GM23338 (cell line): ENCODE data around the gene OOSP2. TPM values are rescaled to one million over a fixed set of nuclear protein-coding genes. Genes with fewer than 3 reads are reported as not detected.

Source experiments
- ATAC-seq: fragments of 200-7000 bp; cut with Tn5 transposase; 3 replicates; pipeline ENCODE4 v1.9.1; 2020
- DNase-seq: peaks from one replicate; pipeline ENCODE4 v3.0.0-alpha.2; 2015; ENCODE audit warnings: low spot score
- H2AFZ ChIP-seq: fragments of 200-600 bp; sonication (generic); 2 replicates; pipeline ENCODE4 v1.8.0; 2016; ENCODE audit warnings: antibody characterized with exemption, mild to moderate bottlenecking, moderate library complexity
- H3F3A ChIP-seq: fragments of 200-600 bp; sonication (generic); replicated peaks from 2 replicates; pipeline ENCODE4 v1.8.0; 2017; ENCODE audit warnings: antibody characterized with exemption, mixed run types, low read depth
- H3K27ac ChIP-seq: fragments of 200-600 bp; sonication (generic); 2 replicates; pipeline ENCODE4 v1.6.1; 2016; ENCODE audit warnings: low read depth
- H3K27me3 ChIP-seq: fragments of 200-600 bp; sonication (generic); 2 replicates; pipeline ENCODE4 v1.8.0; 2016; ENCODE audit warnings: mild to moderate bottlenecking, mixed run types, moderate library complexity; ENCODE audit not compliant: insufficient read depth
- H3K36me3 ChIP-seq: fragments of 200-600 bp; sonication (generic); 2 replicates; pipeline ENCODE4 v1.8.0; 2016; ENCODE audit warnings: mild to moderate bottlenecking; ENCODE audit not compliant: insufficient read depth
- H3K4me1 ChIP-seq: fragments of 200-600 bp; sonication (generic); 2 replicates; pipeline ENCODE4 v1.8.0; 2016; ENCODE audit warnings: mild to moderate bottlenecking, moderate library complexity; ENCODE audit not compliant: insufficient read depth
- H3K4me2 ChIP-seq: fragments of 200-600 bp; sonication (generic); 2 replicates; pipeline ENCODE4 v1.7.1; 2017; ENCODE audit warnings: mixed run types
- H3K4me3 ChIP-seq: fragments of 200-600 bp; sonication (generic); 2 replicates; pipeline ENCODE4 v1.6.1; 2016; ENCODE audit warnings: mixed run types
- H3K79me2 ChIP-seq: fragments of 200-600 bp; sonication (generic); replicated peaks from 2 replicates; pipeline ENCODE4 v1.8.0; 2017; ENCODE audit warnings: mild to moderate bottlenecking; ENCODE audit not compliant: insufficient read depth
- H3K9me2 ChIP-seq: fragments of 200-600 bp; sonication (generic); 2 replicates; pipeline ENCODE4 v1.8.0; 2017; ENCODE audit not compliant: insufficient read depth
- H4K20me1 ChIP-seq: fragments of 200-600 bp; sonication (generic); replicated peaks from 2 replicates; pipeline ENCODE4 v1.8.0; 2017; ENCODE audit warnings: mild to moderate bottlenecking; ENCODE audit not compliant: insufficient read depth
- H3K27ac Mint-ChIP-seq: 2 replicates; pipeline ENCODE4 v1.8.0; 2020; ENCODE audit warnings: inconsistent platforms, mild to moderate bottlenecking, moderate library complexity, mixed read lengths
- H3K27me3 Mint-ChIP-seq: 3 replicates; pipeline ENCODE4 v1.8.0; 2022; ENCODE audit warnings: low read depth, mild to moderate bottlenecking, moderate library complexity, mixed read lengths, inconsistent platforms; ENCODE audit not compliant: insufficient read depth, poor library complexity
- H3K36me3 Mint-ChIP-seq: 3 replicates; pipeline ENCODE4 v1.8.0; 2021; ENCODE audit warnings: low read depth, mild to moderate bottlenecking, inconsistent platforms, moderate library complexity, mixed read lengths
- H3K4me1 Mint-ChIP-seq: 3 replicates; pipeline ENCODE4 v1.8.0; 2020; ENCODE audit warnings: mild to moderate bottlenecking, inconsistent platforms, mixed read lengths
- H3K4me3 Mint-ChIP-seq: 3 replicates; pipeline ENCODE4 v1.8.0; 2021; ENCODE audit warnings: moderate library complexity, mild to moderate bottlenecking, inconsistent platforms, mixed read lengths
- H3K9me3 Mint-ChIP-seq: 3 replicates; pipeline ENCODE4 v1.8.0; 2020; ENCODE audit warnings: moderate library complexity, mild to moderate bottlenecking, inconsistent platforms, mixed read lengths
- CREB1 ChIP-seq: fragments of 250-450 bp; sonication (Bioruptor Pico); IDR thresholded peaks from 2 replicates; pipeline ENCODE4 v1.5.0; 2020; ENCODE audit warnings: low read depth, mild to moderate bottlenecking, moderate library complexity
- EZH2 ChIP-seq: fragments of 200-600 bp; sonication (generic); IDR thresholded peaks from one replicate; pipeline ENCODE4 v1.8.0; 2017; ENCODE audit warnings: antibody characterized with exemption, mild to moderate bottlenecking, low read depth; ENCODE audit not compliant: unreplicated experiment
- EZH2phosphoT487 ChIP-seq: fragments of 200-600 bp; sonication (generic); IDR thresholded peaks from one replicate; pipeline ENCODE4 v1.8.1; 2018; ENCODE audit warnings: antibody characterized with exemption; ENCODE audit not compliant: unreplicated experiment
- JUNB ChIP-seq: IDR thresholded peaks from one replicate; pipeline ENCODE4 v1.6.1; 2016; ENCODE audit warnings: antibody characterized with exemption; ENCODE audit not compliant: unreplicated experiment
- NANOG ChIP-seq: IDR thresholded peaks from 2 replicates; pipeline ENCODE4 v1.6.1; 2016; ENCODE audit warnings: antibody characterized with exemption, borderline replicate concordance
- STAT1 ChIP-seq: IDR thresholded peaks from one replicate; pipeline ENCODE4 v1.6.1; 2016; ENCODE audit warnings: antibody characterized with exemption; ENCODE audit not compliant: unreplicated experiment
- ZNF114 ChIP-seq: fragments of 250-450 bp; sonication (Bioruptor Pico); IDR thresholded peaks from 2 replicates; pipeline ENCODE4 v1.5.0; 2020; ENCODE audit warnings: mild to moderate bottlenecking, moderate library complexity
- ZNF331 ChIP-seq: fragments of 250-450 bp; sonication (Bioruptor Pico); IDR thresholded peaks from 2 replicates; pipeline ENCODE4 v1.5.0; 2020; ENCODE audit warnings: low read depth, mild to moderate bottlenecking, moderate library complexity
- polyA plus RNA-seq: library from polyadenylated mRNA; unstranded; fragments of >200 nt; fragmentation: Nextera tagmentation; extraction: Ambion mirVana; gene quantifications from 2 replicates; pipeline ENCODE4 v1.2.1, GENCODE V29; 2016
- total RNA-seq: library from RNA; depleted of rRNA; stranded (reverse); fragments of >200 nt; shearing (Covaris generic); gene quantifications from 2 replicates; pipeline ENCODE4 v1.2.3, GENCODE V29; 2014
- TF ChIP-seq, protein P1 (sequence below): IDR thresholded peaks from one replicate; pipeline ENCODE4 v1.6.1; 2018; ENCODE audit warnings: antibody characterized with exemption; ENCODE audit not compliant: unreplicated experiment
- TF ChIP-seq, protein P2 (sequence below), 2 experiments: fragments of 200-600 bp in 1 of 2; sonication (generic) in 1 of 2; conservative IDR thresholded peaks; 2 replicates each; pipeline versions ENCODE4 v1.5.1 to v1.6.1; 2016 to 2017; ENCODE audit warnings: antibody characterized with exemption in 2 of 2, low read depth in 2 of 2, mild to moderate bottlenecking in 2 of 2, moderate library complexity in 1 of 2
- TF ChIP-seq, protein P3 (sequence below): IDR thresholded peaks from 2 replicates; pipeline ENCODE4 v1.6.1; 2016; ENCODE audit warnings: antibody characterized with exemption

OOSP2 gene
- total and polyA plus RNA-seq, 2 experiments from 2014 or later: not detected

DNA sequence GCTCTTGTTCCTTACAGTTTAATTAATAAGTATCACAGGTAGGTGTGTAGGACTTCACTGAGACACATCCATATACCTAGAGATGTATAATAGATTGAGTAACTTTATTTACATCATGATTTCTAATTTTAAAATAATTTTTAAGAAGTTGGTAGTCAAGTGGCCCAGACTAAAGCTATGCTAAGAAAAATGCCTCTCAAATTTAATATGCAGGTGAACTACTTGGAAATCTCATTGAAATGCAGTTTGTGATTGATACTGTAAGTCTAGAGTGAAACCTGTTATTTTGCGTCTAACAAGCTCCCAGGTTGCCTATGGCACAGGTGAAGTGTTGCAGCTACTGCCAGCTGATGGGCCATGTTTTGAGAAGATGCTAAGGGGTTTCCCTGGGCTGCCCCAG is 23.3 kb upstream of the OOSP2 start, which contains the start of gene OOSP4B:
TSS of gene OOSP4B (plus strand) at position 301 of the 400 bp plus-strand sequence.
- Histone ChIP-seq H3K79me2 (no peaks in the 10 kb centered on the region), H2AFZ (peak within 1 kb of the TSS; percentile 34; the same call in 1 of the 2 replicates), H3K27me3 (no peaks in the 10 kb centered on the region), H3F3A (no peaks in the 10 kb centered on the region), H3K4me2 (no peak within 1 kb of the TSS), H3K4me1 (peaks cover 9% of the 10 kb centered on the region; the same call in 1 of the 2 replicates), H3K4me3 (no peak within 1 kb of the TSS), H4K20me1 (no peaks in the 10 kb centered on the region), H3K36me3 (no peaks in the 10 kb centered on the region), H3K27ac (no peak within 1 kb of the TSS), H3K9me2 (no peaks in the 10 kb centered on the region)
- Mint-ChIP-seq H3K27me3 (peaks cover 3% of the 10 kb centered on the region), H3K4me3 (no peak within 1 kb of the TSS), H3K36me3 (peaks cover 8% of the 10 kb centered on the region; the same call in 2 of the 3 replicates), H3K4me1 (peaks cover 7% of the 10 kb centered on the region; the same call in 2 of the 3 replicates), H3K27ac (no peak within 1 kb of the TSS), H3K9me3 (peaks cover 6% of the 10 kb centered on the region)
- ATAC-seq (no peak), DNase-seq (no peak)
- no peak for TF ChIP-seq CREB1 (CRISPR knock-in tag)
- TF ChIP-seq, protein P1, sequence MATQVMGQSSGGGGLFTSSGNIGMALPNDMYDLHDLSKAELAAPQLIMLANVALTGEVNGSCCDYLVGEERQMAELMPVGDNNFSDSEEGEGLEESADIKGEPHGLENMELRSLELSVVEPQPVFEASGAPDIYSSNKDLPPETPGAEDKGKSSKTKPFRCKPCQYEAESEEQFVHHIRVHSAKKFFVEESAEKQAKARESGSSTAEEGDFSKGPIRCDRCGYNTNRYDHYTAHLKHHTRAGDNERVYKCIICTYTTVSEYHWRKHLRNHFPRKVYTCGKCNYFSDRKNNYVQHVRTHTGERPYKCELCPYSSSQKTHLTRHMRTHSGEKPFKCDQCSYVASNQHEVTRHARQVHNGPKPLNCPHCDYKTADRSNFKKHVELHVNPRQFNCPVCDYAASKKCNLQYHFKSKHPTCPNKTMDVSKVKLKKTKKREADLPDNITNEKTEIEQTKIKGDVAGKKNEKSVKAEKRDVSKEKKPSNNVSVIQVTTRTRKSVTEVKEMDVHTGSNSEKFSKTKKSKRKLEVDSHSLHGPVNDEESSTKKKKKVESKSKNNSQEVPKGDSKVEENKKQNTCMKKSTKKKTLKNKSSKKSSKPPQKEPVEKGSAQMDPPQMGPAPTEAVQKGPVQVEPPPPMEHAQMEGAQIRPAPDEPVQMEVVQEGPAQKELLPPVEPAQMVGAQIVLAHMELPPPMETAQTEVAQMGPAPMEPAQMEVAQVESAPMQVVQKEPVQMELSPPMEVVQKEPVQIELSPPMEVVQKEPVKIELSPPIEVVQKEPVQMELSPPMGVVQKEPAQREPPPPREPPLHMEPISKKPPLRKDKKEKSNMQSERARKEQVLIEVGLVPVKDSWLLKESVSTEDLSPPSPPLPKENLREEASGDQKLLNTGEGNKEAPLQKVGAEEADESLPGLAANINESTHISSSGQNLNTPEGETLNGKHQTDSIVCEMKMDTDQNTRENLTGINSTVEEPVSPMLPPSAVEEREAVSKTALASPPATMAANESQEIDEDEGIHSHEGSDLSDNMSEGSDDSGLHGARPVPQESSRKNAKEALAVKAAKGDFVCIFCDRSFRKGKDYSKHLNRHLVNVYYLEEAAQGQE: no peak
- TF ChIP-seq EZH2: no peak
- TF ChIP-seq, protein P2, sequence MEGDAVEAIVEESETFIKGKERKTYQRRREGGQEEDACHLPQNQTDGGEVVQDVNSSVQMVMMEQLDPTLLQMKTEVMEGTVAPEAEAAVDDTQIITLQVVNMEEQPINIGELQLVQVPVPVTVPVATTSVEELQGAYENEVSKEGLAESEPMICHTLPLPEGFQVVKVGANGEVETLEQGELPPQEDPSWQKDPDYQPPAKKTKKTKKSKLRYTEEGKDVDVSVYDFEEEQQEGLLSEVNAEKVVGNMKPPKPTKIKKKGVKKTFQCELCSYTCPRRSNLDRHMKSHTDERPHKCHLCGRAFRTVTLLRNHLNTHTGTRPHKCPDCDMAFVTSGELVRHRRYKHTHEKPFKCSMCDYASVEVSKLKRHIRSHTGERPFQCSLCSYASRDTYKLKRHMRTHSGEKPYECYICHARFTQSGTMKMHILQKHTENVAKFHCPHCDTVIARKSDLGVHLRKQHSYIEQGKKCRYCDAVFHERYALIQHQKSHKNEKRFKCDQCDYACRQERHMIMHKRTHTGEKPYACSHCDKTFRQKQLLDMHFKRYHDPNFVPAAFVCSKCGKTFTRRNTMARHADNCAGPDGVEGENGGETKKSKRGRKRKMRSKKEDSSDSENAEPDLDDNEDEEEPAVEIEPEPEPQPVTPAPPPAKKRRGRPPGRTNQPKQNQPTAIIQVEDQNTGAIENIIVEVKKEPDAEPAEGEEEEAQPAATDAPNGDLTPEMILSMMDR (conservative IDR thresholded peaks at IDR 0.05; ENCODE audit: low read depth in 2 of 2): no peak
- TF ChIP-seq EZH2phosphoT487: no peak
- TF ChIP-seq ZNF331 (CRISPR knock-in tag): no peak
- TF ChIP-seq STAT1: no peak

DNA sequence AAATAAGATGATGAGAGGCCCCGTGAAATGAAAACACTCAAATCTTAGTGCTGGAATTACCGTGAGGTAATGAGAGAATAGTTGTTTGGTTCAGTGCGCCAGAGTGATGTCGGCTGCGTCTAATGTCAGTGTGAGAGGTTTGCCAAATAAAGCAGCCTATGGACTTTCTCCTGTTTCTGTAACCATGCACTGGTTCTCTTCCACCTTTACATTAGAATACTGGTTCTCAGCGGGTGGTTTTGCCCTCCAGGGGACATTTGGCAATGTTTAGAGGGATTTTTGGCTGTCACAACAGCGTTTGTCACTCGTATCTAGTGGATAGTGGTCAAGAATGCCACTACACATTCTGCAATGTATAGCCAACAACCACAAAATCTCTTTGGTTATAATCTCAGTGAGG is 22.2 kb upstream of the OOSP2 start:
- H3K27me3 Mint-ChIP-seq: peaks cover 3% of the 10 kb centered on the region
- no peaks in the 10 kb centered on the region for H3K27me3 ChIP-seq
- no peak overlapping the region for H3K27ac ChIP-seq
- H2AFZ ChIP-seq: no peak overlapping the region
- no peaks in the 10 kb centered on the region for H3F3A ChIP-seq
- H3K4me3 Mint-ChIP-seq: no peak overlapping the region
- H3K36me3 ChIP-seq: no peaks in the 10 kb centered on the region
- H3K79me2 ChIP-seq: no peaks in the 10 kb centered on the region
- no peaks in the 10 kb centered on the region for H3K9me2 ChIP-seq
- peak; percentile 64 for ATAC-seq
- H4K20me1 ChIP-seq: no peaks in the 10 kb centered on the region
- peaks cover 8% of the 10 kb centered on the region; the same call in 2 of the 3 replicates for H3K36me3 Mint-ChIP-seq
- peak; percentile 48 for DNase-seq
- no peak overlapping the region for H3K27ac Mint-ChIP-seq
- peaks cover 4% of the 10 kb centered on the region; the same call in 2 of the 3 replicates for H3K9me3 Mint-ChIP-seq
- no peak overlapping the region for H3K4me3 ChIP-seq
- H3K4me2 ChIP-seq: no peak overlapping the region
- H3K4me1 Mint-ChIP-seq: peaks cover 7% of the 10 kb centered on the region; the same call in 2 of the 3 replicates
- H3K4me1 ChIP-seq: peaks cover 9% of the 10 kb centered on the region; the same call in 1 of the 2 replicates
- no peak for TF ChIP-seq ZNF114 (CRISPR knock-in tag)
- TF ChIP-seq CREB1 (CRISPR knock-in tag): no peak
- no peak for TF ChIP-seq JUNB
- no peak for TF ChIP-seq NANOG
- TF ChIP-seq, protein P3, sequence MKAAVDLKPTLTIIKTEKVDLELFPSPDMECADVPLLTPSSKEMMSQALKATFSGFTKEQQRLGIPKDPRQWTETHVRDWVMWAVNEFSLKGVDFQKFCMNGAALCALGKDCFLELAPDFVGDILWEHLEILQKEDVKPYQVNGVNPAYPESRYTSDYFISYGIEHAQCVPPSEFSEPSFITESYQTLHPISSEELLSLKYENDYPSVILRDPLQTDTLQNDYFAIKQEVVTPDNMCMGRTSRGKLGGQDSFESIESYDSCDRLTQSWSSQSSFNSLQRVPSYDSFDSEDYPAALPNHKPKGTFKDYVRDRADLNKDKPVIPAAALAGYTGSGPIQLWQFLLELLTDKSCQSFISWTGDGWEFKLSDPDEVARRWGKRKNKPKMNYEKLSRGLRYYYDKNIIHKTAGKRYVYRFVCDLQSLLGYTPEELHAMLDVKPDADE: no peak
- TF ChIP-seq EZH2phosphoT487: no peak
- no peak for TF ChIP-seq EZH2
- no peak for TF ChIP-seq ZNF331 (CRISPR knock-in tag)
- TF ChIP-seq, protein P1: no peak
